Omental fat pad (tissue), 4 donors: Measurements from ENCODE around the gene MRPL23. TPM values are rescaled to one million over a fixed set of nuclear protein-coding genes. Genes with fewer than 3 reads are reported as not detected.

Experiments
- ATAC-seq: fragments of 150-250 bp; one replicate; pipeline ENCODE4 v1.9.1; 2016; ENCODE audit warnings: mild to moderate bottlenecking, moderate library complexity; ENCODE audit not compliant: low FRiP score
- DNase-seq: peaks from one replicate; pipeline ENCODE4 v3.0.0-alpha.2; 2019; ENCODE audit warnings: low spot score
- total RNA-seq, 4 donors: library from RNA; depleted of rRNA; stranded (reverse); fragments of >200 nt; gene quantifications; one replicate each; pipeline ENCODE4 v1.1.0, GENCODE V29; 2016
- TF ChIP-seq, protein P1 (sequence below), 3 donors: fragments of 450-650 bp; IDR thresholded peaks; one replicate each; pipeline ENCODE4 v1.5.1; 2016 to 2017; ENCODE audit warnings: antibody characterized with exemption in 3 of 3, mild to moderate bottlenecking in 3 of 3, moderate library complexity in 2 of 3

MRPL23 gene
- total RNA-seq, 4 donors from 2014 or later = 82.3 to 114 (median 111) TPM

DNA sequence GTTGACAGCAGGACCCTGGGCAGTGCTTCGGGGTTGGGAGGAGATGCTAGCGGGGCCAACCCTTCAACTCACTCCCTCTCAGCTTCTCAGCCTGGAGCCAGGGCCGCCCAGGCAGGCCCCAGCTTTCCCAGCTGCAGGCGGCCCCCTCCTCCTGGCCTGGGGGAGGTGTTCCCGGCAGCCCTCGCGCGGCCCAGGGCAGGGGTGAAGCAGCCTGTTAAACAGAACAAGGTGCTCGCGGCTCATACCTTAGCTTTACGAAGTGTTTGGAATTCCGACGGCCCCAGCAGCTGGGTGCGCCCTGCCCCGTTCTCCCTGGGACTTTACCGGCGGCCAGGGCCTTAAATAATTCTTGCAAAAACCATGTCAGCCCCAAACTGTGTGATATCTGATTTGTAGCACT lies 17.2 kb downstream of the MRPL23 start:
- TF ChIP-seq, protein P1, sequence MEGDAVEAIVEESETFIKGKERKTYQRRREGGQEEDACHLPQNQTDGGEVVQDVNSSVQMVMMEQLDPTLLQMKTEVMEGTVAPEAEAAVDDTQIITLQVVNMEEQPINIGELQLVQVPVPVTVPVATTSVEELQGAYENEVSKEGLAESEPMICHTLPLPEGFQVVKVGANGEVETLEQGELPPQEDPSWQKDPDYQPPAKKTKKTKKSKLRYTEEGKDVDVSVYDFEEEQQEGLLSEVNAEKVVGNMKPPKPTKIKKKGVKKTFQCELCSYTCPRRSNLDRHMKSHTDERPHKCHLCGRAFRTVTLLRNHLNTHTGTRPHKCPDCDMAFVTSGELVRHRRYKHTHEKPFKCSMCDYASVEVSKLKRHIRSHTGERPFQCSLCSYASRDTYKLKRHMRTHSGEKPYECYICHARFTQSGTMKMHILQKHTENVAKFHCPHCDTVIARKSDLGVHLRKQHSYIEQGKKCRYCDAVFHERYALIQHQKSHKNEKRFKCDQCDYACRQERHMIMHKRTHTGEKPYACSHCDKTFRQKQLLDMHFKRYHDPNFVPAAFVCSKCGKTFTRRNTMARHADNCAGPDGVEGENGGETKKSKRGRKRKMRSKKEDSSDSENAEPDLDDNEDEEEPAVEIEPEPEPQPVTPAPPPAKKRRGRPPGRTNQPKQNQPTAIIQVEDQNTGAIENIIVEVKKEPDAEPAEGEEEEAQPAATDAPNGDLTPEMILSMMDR (IDR thresholded peaks at IDR 0.05) = no peak
- no peak for DNase-seq
- no peak for ATAC-seq

GRCh38 chr11:1964955-1965354 lies 17.8 kb downstream of the MRPL23 start:
- DNase-seq (no peak), ATAC-seq (no peak)
- TF ChIP-seq, protein P1 (IDR thresholded peaks at IDR 0.05) = no peak

DNA sequence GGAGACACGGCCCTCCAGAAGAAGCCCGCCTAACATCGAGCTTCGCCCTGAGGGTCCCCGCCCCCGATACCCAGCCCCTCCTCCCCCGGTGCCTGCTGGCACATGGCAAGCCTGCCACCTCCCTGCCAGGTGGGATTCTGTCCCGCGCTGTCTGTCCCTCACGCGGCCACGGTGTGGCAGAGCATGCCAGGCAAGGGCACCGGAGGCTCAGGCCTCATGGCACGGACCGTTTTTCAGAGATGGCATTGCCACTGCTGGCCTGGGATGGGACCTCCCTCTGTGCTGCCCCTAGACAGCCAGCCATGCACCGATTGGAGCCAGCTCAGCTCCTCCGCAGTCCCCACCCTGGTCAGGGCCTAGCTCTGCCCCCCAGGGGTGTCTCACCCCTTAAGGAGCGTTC lies 19.4 kb downstream of the MRPL23 start:
- no peak for DNase-seq
- TF ChIP-seq, protein P1 (IDR thresholded peaks at IDR 0.05) = no peak
- ATAC-seq = no peak

- TF ChIP-seq, protein P1 (IDR thresholded peaks at IDR 0.05) = no peak
- no peak for DNase-seq
These were observed 20.6 kb downstream of the MRPL23 start for GRCh38 chr11:1967641-1968225.

GRCh38 chr11:1968454-1969002 lies 21.4 kb downstream of the MRPL23 start:
- DNase-seq (no peak), ATAC-seq (peak; percentile 28)
- TF ChIP-seq, protein P1 (IDR thresholded peaks at IDR 0.05) = no peak

More at GRCh38 chr11:1967641-1968225, 20.6 kb downstream of the MRPL23 start:
- no peak for ATAC-seq

DNA sequence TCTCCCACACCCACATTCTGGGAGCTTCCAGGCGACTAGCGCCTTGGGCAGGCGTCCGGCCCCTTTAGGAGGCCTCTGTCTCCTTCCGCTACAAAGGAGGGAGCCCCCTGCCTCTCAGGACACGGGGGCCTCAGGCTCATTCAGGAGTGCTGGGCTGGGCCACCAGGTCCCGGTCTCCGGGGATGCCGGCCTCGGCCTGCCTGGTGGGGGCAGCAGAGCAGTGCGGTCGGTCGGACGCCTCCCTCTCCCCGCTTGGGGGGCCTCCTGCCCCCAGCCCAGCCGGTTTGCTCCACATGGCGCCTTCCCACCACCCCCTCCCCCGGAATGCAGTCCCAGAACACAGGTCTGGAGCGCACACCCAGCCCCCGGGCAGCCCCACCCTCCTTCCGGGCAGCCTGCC lies 21.9 kb downstream of the MRPL23 start:
- no peak for DNase-seq

More for the DNA sequence above, 21.9 kb downstream of the MRPL23 start:
- ATAC-seq = peak; percentile 45
- TF ChIP-seq, protein P1 (IDR thresholded peaks at IDR 0.05) = no peak
